ENCODE data around the gene IFITM10.

IFITM10 gene

GRCh38 chr11:1728301-1728700 is 22.1 kb downstream of the IFITM10 start:
- ChIA-PET CTCF (no interaction called here), POLR2A (no interaction called here)
- no peak for DNase-seq (ENCODE audit: extremely low spot score)
- no peak for TF ChIP-seq LEF1 (IDR thresholded peaks at IDR 0.05; ENCODE audit: borderline replicate concordance)
- no peak for TF ChIP-seq FOXK2 (IDR thresholded peaks at IDR 0.05)
- TF ChIP-seq, protein P1, sequence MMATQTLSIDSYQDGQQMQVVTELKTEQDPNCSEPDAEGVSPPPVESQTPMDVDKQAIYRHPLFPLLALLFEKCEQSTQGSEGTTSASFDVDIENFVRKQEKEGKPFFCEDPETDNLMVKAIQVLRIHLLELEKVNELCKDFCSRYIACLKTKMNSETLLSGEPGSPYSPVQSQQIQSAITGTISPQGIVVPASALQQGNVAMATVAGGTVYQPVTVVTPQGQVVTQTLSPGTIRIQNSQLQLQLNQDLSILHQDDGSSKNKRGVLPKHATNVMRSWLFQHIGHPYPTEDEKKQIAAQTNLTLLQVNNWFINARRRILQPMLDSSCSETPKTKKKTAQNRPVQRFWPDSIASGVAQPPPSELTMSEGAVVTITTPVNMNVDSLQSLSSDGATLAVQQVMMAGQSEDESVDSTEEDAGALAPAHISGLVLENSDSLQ (IDR thresholded peaks at IDR 0.05): no peak
- TF ChIP-seq CTBP1 (IDR thresholded peaks at IDR 0.05; ENCODE audit: borderline replicate concordance): no peak
- TF ChIP-seq SUZ12 (IDR thresholded peaks at IDR 0.05): no peak
- TF ChIP-seq BHLHE40 (IDR thresholded peaks at IDR 0.05; ENCODE audit: borderline replicate concordance): no peak

DNA sequence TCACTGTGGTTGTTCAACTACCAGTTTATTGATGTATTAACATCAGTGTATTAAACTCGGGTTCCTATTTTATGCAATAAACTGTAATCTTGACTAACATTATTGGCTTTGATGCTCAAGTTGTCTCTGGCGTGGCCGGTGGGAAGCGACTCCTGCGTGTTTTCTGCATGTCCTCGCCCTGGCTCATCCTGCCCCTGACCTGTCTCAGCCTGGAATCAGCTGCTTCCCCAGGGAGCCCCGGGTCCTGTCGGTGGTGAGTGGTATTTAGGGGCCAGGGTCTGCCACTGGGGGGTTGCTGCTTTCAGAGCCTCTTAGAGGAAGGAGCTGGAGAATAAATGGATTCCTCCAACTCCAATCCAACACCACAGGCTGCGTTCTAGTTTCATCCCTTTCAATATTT is 22.5 kb downstream of the IFITM10 start:
- no peak for DNase-seq (ENCODE audit: extremely low spot score)
- ChIA-PET CTCF (no interaction called here), POLR2A (no interaction called here)
- TF ChIP-seq HDGF (IDR thresholded peaks at IDR 0.05; ENCODE audit: borderline replicate concordance) (no peak), ZNF384 (IDR thresholded peaks at IDR 0.05) (no peak), FOXM1 (IDR thresholded peaks at IDR 0.05; ENCODE audit: borderline replicate concordance) (no peak), LEF1 (IDR thresholded peaks at IDR 0.05; ENCODE audit: borderline replicate concordance) (no peak), NFRKB (IDR thresholded peaks at IDR 0.05) (no peak), ARNT (IDR thresholded peaks at IDR 0.05) (no peak), FOXA1 (IDR thresholded peaks at IDR 0.05) (no peak), CTBP1 (IDR thresholded peaks at IDR 0.05; ENCODE audit: borderline replicate concordance) (no peak), SUZ12 (IDR thresholded peaks at IDR 0.05) (no peak), SP1 (IDR thresholded peaks at IDR 0.05) (no peak), TARDBP (IDR thresholded peaks at IDR 0.05) (no peak), L3MBTL2 (conservative IDR thresholded peaks at IDR 0.05) (no peak), FOXK2 (IDR thresholded peaks at IDR 0.05) (no peak), BHLHE40 (IDR thresholded peaks at IDR 0.05; ENCODE audit: borderline replicate concordance) (no peak), ELF4 (IDR thresholded peaks at IDR 0.05) (no peak)
- TF ChIP-seq, protein P1 (IDR thresholded peaks at IDR 0.05): no peak

DNA sequence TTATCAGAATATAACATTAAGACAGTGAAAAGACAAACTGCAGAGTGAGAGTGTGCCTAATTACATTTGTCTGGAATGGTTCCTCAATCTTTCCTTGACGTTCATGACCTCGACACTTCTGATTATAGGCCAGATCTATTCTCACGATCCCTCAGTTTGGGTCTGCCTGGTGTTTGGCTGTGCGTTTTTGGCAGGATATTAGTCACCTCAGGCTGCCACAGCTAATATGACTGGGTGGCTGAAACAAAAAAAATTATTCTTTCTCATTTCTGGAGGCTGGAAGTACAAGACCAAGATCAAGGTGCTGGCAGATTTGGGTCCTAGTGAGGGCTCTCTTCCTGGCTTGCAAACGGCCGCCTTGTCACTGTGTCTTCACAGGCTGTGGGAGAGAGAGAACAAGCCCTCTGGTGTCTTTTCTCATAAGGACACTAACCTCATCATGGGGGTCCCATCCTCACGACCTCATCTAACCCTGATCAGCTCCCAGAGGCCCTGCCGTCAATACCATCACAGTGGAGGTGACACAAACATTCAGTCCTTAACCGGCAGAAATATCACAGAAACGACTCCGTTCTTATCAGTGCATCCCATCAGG is 23.2 kb downstream of the IFITM10 start:
- no peak for DNase-seq (ENCODE audit: extremely low spot score)
- ChIA-PET POLR2A (no interaction called here), CTCF (no interaction called here)
- TF ChIP-seq TARDBP (IDR thresholded peaks at IDR 0.05) (no peak), ZNF384 (IDR thresholded peaks at IDR 0.05) (no peak), FOXK2 (IDR thresholded peaks at IDR 0.05) (no peak), FOXA1 (IDR thresholded peaks at IDR 0.05) (no peak), CTBP1 (IDR thresholded peaks at IDR 0.05; ENCODE audit: borderline replicate concordance) (no peak), FOXM1 (IDR thresholded peaks at IDR 0.05; ENCODE audit: borderline replicate concordance) (no peak), ARNT (IDR thresholded peaks at IDR 0.05) (no peak), NFRKB (IDR thresholded peaks at IDR 0.05) (no peak), LEF1 (IDR thresholded peaks at IDR 0.05; ENCODE audit: borderline replicate concordance) (no peak), BHLHE40 (IDR thresholded peaks at IDR 0.05; ENCODE audit: borderline replicate concordance) (no peak), SUZ12 (IDR thresholded peaks at IDR 0.05) (no peak), L3MBTL2 (conservative IDR thresholded peaks at IDR 0.05) (no peak), SP1 (IDR thresholded peaks at IDR 0.05) (no peak), HDGF (IDR thresholded peaks at IDR 0.05; ENCODE audit: borderline replicate concordance) (no peak)
- TF ChIP-seq, protein P1 (IDR thresholded peaks at IDR 0.05): no peak

DNA sequence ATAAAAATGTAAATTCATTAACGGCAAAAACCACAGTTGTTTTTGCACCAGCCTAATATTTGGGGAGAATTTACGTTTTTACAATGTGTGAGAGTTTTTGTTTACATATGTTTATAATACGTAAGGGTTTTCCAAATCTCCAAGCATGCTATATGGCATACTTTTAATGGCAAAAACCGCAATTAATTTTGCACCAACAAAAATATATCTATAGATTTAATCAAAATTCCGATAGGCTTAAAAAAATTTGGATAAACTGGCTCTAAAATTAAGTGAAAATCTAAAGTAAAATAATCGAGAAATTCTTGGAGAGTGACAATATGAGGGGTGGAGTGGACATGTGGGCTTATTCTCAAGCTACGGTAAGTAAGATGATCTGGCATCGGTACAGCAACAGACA is 30.6 kb downstream of the IFITM10 start:
- POLR2A ChIA-PET: no interaction called here
- no peak for TF ChIP-seq BHLHE40 (IDR thresholded peaks at IDR 0.05; ENCODE audit: borderline replicate concordance)
- TF ChIP-seq SUZ12 (IDR thresholded peaks at IDR 0.05): no peak
- TF ChIP-seq FOXA1 (IDR thresholded peaks at IDR 0.05): no peak
- TF ChIP-seq ARNT (IDR thresholded peaks at IDR 0.05): no peak
- no peak for TF ChIP-seq L3MBTL2 (conservative IDR thresholded peaks at IDR 0.05)
- peak; percentile 51; the same call in 1 of the 2 replicates for TF ChIP-seq ELF4 (IDR thresholded peaks at IDR 0.05)

DNA sequence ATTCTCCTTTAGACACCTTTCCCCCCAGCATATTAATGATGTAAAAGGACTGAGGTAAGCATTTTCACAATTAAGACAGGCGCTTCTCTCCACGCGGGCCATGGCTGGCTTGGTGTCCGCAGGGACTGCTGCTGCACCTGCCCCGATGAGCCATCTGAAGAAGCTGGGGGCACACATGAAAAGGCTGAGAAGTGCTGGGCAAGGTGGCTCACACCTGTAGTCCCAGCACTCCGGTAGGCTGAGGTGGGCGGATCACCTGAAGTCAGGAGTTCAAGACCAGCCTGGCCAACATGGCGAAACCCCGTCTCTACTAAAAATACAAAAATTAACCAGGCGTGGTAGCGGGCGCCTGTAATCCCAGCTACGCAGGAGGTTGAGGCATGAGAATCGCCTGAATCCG is 32.1 kb downstream of the IFITM10 start:
- POLR2A ChIA-PET: no interaction called here
- TF ChIP-seq L3MBTL2 (conservative IDR thresholded peaks at IDR 0.05): no peak
- no peak for TF ChIP-seq ZNF384 (IDR thresholded peaks at IDR 0.05)
- TF ChIP-seq ELF4 (IDR thresholded peaks at IDR 0.05): no peak

More for the DNA sequence above, 30.6 kb downstream of the IFITM10 start:
- CTCF ChIA-PET: no interaction called here
- no peak for DNase-seq (ENCODE audit: extremely low spot score)

DNA sequence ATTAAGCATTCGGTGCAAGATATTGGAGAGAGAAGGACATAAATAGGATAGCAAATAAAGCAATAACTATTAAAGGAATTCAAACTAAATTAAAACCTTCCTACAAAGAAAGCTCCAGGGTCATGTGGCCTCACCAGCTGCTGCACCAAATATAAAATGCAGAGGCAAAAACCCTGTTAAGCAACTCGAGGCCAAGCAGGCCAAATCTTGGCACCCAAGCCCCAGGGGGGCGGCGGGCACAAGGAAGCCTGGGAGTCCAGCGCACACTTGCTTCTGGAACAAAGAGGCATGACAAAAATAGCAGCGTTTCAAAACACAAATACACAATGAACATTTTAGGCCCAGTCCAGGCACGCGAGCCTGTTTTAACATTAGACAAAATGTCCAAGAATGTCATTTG is 32.6 kb downstream of the IFITM10 start:
- POLR2A ChIA-PET: no interaction called here

More for the DNA sequence above, 32.1 kb downstream of the IFITM10 start:
- CTCF ChIA-PET: interaction anchor here (0.7 kb wide), 1 partner anchor 24 kb away, joined by 7 read pairs; no protein-coding TSS in a partner anchor
- DNase-seq (ENCODE audit: extremely low spot score): no peak

More for the DNA sequence above, 32.6 kb downstream of the IFITM10 start:
- DNase-seq (ENCODE audit: extremely low spot score): no peak
- CTCF ChIA-PET: interaction anchor here (0.7 kb wide), 1 partner anchor 24 kb away, joined by 7 read pairs; no protein-coding TSS in a partner anchor
- TF ChIP-seq FOXK2 (IDR thresholded peaks at IDR 0.05) (no peak), LEF1 (IDR thresholded peaks at IDR 0.05; ENCODE audit: borderline replicate concordance) (no peak), SP1 (IDR thresholded peaks at IDR 0.05) (no peak), FOXM1 (IDR thresholded peaks at IDR 0.05; ENCODE audit: borderline replicate concordance) (no peak), ARNT (IDR thresholded peaks at IDR 0.05) (no peak), ELF4 (IDR thresholded peaks at IDR 0.05) (no peak), ZNF384 (IDR thresholded peaks at IDR 0.05) (no peak), SUZ12 (IDR thresholded peaks at IDR 0.05) (no peak), FOXA1 (IDR thresholded peaks at IDR 0.05) (no peak), HDGF (IDR thresholded peaks at IDR 0.05; ENCODE audit: borderline replicate concordance) (no peak), BHLHE40 (IDR thresholded peaks at IDR 0.05; ENCODE audit: borderline replicate concordance) (no peak), L3MBTL2 (conservative IDR thresholded peaks at IDR 0.05) (no peak), TARDBP (IDR thresholded peaks at IDR 0.05) (no peak), NFRKB (IDR thresholded peaks at IDR 0.05) (no peak)
- TF ChIP-seq, protein P1 (IDR thresholded peaks at IDR 0.05): no peak

All from HEK293T (cell line).